ENCODE data around the gene BRD4.

Gene BRD4

GRCh38 chr19:15222738-15223648 lies 109.3 kb downstream of the BRD4 start:
- DNase-seq, result peak; percentile 83 to 85

- DNase-seq, result no peak
These were observed 111.5 kb downstream of the BRD4 start for GRCh38 chr19:15220833-15221232.

DNA sequence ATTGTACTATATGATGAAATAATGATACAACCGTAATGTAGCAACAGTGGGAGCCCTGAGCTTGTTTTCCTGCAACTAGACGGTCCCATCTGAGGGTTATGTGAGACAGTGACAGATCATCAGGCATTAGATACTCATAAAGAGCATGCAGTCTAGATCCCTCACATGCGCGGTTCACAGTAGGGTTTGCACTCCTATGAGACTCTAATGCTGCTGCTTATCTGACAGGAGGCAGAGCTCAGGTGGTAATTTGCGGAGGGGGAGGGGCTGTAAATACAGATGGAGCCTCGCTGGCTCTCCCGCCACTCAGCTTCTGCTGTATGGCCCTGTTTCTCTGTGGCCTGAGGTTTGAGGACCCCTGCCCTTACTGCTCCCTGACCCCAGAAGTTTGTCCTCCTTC lies 113.8 kb downstream of the BRD4 start:
- DNase-seq, result no peak

DNA sequence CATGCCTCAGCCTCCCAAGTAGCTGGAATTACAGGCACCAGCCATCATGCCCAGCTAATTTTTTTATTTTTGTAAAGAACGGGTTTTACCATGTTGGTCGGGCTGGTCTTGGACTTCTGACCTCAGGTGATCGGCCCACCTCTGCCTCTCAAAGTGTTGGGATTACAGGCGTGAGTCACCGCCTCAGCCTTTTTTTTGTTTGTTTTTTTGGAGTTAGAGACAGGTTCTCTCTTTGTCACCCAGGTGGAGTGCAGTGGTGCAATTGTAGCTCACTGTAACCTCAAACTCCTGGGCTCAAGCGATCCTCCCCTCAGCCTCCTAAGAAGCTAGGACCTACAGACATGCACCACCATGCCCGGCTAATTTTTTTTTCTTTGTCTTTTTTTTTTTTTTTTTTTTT lies 116.0 kb downstream of the BRD4 start:
- no peak for DNase-seq

GRCh38 chr19:15213715-15214381 lies 118.5 kb downstream of the BRD4 start:
- no peak for DNase-seq

DNA sequence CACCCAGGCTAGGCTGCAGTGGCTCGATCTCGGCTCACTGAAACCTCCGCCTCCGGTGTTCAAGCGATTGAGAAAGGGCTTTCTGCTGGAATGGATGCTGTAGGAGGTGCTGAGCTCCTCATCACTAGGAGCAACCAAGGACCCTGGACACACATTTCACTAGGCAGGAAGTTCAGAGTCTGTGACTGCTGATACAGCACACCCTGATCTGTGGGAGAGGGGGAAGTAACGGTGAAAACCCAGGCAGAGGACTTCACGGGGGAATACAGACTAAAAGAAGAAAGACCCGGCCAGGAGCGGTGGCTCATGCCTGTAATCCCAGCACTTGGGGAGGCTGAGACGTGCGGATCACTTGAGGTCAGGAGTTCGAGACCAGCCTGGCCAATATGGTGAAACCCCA lies 119.6 kb downstream of the BRD4 start:
- no peak for DNase-seq

- peak in 1 of 2 donors; percentile 75 for DNase-seq
These were observed 122.0 kb downstream of the BRD4 start for GRCh38 chr19:15210323-15210781.

DNA sequence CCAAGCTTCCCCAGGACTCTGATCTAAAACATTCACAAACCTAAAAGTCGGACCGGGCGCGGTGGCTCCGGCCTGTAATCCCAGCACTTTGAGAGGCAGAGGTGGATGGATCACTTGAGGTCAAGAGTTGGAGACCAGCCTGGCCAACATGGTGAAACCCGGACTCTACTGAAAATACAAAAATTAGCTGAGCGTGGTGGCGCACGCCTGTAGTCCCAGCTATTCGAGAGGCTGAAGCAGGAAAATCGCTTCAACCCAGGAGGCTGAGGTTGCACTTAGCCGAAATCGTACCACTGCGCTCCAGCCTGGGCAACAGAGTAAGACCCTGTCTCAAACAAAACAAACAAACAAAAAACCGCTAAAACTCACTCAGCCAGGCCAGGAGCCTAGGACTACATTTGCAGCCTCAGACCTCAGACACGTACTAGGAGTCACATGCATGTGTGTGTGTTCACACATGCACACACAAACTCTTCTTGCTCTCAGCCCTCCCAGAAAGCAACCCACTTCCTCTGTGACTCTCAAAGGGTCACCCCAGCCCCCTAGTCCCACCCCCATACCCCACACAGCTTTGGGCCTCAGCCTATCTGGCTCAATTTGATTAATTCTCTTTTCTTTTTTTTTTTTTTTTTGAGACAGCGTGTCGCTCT lies 130.8 kb downstream of the BRD4 start:
- no peak for DNase-seq

GRCh38 chr19:15200553-15201364 lies 131.6 kb downstream of the BRD4 start, which contains the start of gene NOTCH3:
Gene NOTCH3 (minus strand): TSS chr19:15200995. CDS start chr19:15200905, 90 bp downstream.
- DNase-seq, result no peak

DNA sequence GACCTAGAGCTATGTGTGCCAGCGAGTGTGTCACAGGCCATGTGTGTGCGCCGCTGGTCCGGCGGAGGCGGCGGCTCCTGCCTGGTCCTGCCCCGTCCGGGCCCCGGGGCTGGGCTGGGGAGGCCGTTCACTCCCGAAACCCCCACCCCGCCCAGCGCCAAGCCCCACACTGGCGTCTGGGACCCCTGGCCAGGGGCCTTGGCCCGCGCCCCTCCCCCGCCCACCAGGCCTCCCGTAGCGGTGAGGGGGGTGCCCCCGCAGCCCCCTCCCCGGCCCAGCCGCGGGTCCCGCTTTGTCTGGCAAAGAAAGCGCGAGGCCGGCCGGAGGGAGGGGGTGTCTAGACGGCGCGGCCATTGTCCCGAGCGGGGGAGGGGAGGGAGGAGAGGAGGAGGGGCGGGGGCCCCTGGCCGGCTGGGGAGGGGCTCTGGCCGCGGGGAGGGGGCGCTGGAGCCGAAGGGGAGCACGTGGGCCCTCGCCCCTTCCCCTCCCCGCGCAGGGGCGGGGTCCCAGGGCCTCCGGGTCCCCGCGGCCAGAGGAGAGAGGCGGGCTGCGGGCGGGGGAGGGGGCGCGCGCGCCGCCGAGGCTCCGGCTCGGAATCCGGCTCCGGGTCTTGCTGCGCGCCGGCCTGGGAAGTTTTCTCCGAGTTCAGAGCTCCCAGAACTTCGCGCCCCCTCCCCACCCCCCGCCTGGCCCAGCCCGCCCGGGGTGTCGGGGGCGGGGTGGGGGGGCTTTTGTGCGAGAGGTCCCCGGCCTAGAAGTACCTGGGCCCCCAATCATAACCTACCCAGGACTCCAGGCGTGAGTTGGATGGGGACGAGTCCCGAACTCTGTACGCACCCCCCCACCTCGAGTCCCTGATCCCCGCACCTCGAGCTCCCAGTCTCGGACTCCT lies 132.4 kb downstream of the BRD4 start:
- DNase-seq, result no peak

- no peak for DNase-seq
These were observed 133.2 kb downstream of the BRD4 start for GRCh38 chr19:15198951-15199660.

- no peak for DNase-seq
These were observed 134.4 kb downstream of the BRD4 start for GRCh38 chr19:15197942-15198341.

DNA sequence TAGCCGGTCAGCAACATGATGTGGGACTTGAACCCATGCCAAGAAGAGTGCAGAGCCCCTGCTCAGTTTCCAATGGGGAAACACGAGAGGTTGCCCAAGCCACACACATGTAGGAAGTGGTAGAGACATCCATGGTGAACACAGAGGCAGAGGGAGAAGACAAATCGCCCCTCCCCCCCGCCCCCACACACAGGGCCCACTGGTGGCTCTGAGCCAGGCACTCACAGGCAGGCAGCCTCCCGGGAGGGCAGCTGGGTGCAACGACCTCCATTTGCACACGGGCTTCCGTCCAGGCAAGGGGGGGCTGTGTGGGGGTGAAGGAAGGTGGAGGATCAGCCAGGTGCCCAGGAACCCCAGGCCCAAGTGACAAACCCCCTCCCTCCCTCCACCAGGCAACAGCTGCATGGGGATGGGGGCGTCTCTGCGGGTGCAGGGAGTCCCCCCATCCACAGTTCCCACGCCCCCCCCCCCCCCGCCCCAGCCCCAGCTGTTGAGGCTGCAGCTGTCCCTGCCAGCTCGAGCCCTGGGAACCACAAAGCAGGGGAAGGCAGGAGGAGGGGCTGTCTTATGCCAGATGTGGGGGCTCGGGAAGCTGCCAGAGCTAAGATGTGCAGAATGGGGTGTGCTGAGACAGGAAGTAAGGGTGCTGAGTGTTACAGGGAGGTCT lies 134.9 kb downstream of the BRD4 start:
- no peak for DNase-seq

GRCh38 chr19:15196360-15197005 lies 135.9 kb downstream of the BRD4 start:
- no peak for DNase-seq

DNA sequence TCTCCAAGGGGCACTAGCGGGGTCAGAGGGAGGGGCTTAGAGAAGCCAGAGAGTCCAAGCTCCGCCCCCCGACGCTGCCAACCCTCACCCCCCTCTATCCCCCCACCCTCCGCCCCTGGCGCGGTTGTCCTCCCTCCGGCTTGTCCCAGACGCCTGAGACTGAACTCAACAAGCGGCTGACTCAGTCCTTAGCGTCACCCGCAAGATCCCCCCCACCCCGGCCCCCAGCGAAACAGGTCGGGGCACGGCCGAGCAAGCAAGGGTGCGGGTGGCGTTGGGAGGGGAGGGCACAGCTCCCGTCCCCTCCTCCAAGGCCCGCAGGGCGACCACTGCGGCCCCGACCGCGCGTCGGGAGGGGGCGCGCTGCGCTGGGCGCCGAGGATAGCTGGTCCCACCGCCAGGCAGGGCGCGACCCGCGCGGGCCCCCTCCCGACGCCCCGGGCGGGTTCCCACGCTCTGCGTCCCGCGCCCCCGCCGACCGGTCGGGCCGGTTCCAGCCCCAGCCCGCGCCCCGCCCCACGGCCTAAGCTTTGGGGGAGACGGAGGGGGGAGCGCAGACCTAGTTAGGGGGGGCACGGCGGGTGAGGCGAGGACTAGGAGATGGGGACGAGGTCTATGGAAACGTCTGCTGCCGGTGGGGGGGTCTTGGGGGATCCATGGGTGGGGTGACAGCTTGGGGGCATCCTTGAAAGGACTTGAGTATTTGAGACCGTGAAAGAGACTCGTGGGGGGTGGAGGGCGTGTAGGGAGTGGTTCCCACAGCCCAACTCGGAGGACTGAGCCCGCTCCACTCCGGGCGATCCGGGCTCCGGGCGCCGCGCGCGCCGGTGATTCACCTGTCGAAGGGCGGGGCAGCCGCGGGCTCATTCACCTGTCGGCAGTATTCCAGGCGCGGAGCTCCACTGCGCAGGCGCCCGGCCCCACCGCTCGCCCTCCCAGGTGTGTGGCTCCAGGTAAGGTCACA lies 136.7 kb downstream of the BRD4 start:
- no peak for DNase-seq

- DNase-seq, result no peak
These were observed 137.4 kb downstream of the BRD4 start for GRCh38 chr19:15194938-15195337.

DNA sequence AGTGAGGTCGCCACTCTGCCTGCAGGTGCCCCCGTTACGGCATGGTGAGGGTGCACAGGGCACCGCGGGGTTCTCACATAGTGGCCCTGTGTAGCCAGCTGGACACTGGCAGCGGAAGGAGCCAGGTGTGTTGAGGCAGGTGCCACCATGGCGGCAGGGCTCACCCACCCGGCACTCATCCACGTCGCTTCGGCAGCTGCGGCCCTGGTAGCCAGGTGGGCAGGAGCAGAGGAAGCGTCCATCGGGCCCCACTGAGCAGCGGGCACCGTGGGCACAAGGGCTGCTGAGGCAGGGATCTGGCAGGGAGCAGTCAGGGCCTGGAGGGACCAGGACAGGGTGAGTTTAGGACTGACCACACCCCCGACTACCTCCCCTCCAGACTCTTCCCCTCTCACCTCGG lies 140.4 kb downstream of the BRD4 start:
- no peak for DNase-seq

- DNase-seq, result no peak
These were observed 140.8 kb downstream of the BRD4 start for GRCh38 chr19:15191514-15191913.

- no peak for DNase-seq
These were observed 143.5 kb downstream of the BRD4 start for GRCh38 chr19:15188851-15189250.

Measured in CD4-positive, alpha-beta T cell treated with Interferon alpha-2 for 1 hour (primary cell).